ENCODE measurements around the gene ENOSF1.
"Not testable (repeated sequence)": the region's sequence is repeated elsewhere in the genome, so short reads cannot be mapped to it uniquely, and the experiment has no call there.

ENOSF1 gene

DNA sequence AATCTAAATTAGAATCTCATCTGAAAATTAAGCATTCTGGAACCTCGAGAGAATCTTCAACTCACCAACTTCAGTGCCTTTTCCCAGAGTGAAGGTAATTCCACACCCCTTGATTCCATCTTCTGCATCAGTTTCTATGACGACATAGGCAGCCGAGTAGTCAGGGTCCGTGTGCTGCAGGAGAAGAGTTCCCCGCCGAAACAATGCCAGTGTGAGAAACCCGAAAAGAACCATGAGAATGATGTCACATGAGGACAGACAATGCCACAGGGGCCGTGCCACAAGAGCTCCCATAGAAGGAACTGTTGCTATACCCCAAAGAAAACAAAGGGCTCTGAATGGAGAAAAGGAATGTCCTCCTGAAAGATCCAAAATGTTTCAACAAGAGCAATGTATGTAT is 6.0 kb downstream of the ENOSF1 start:
- no peak for DNase-seq (ENCODE audit: low read depth)

GRCh38 chr18:703213-703967 is 9.0 kb downstream of the ENOSF1 start:
- DNase-seq (ENCODE audit: low read depth), result peak; percentile 32

DNA sequence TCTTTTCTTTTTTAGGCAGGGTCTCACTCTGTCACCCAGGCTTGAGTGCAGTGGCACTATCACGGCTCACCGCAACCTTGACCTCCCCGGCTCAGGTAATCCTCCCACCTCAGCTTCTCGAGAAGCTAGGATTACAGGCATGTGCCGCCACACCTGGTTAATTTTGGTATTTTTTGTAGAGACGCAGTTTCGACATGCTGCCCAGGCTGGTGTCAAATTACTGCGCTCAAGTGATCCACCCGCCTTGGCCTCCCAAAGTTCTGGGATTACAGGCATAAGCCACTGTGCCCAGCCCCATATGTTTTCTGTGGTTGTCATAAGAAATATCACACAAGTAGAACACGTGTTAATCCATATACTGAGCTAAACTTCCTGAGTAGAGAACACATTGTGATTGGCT is 14.6 kb downstream of the ENOSF1 start:
- no peak for DNase-seq (ENCODE audit: low read depth)

DNA sequence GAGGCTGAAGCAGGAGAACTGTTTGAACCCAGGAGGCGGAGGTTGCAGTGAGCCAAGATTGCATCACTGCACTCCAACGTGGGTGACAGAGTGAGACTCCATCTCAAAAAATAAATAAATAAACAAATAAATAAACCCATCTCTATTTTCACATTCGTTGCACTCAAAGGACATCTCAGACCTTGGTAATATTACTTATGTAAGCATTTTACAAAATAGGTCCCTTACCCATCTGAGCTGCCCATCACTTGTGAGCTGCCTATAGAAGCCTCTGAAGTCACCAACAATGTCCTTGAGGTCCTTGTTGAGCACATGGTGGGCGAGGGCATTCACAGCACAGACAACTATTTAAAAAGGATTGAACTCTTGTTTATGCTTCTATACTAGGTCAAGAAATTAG is 15.4 kb downstream of the ENOSF1 start:
- no peak for DNase-seq (ENCODE audit: low read depth)

DNA sequence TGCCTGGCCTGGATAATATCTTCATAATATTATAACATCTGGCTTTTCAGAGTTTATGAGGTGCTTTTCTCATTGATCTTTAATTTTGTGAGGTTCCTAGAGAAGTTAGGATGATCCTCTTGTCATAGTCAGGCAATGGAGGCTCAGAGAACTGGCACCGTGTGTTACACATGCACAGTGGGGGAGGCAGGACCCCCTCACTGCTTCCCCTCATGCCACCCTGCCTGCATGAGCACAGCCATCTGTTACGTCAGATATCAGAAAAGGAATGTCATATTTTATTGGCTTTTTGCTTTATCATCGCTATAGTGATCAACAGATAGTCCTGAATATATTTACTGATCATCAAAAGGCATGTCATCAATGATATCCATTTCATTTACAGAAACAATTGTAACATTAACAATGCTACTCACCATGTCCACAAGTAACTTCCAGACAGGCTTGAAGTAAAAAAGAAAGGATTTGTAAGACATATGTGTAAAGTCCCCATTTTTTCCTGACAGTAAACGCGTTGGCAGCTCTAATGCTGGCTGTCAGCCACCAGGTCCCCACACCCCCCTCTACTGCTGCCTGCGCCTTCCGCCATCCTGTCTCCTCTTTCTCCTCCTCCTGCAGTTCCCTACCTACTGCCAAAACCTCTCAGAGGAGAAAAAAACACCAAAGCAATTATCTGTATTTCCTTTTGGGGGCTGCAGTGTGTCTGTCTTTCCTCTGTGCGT is 18.8 kb downstream of the ENOSF1 start:
- no peak for DNase-seq (ENCODE audit: low read depth)

DNA sequence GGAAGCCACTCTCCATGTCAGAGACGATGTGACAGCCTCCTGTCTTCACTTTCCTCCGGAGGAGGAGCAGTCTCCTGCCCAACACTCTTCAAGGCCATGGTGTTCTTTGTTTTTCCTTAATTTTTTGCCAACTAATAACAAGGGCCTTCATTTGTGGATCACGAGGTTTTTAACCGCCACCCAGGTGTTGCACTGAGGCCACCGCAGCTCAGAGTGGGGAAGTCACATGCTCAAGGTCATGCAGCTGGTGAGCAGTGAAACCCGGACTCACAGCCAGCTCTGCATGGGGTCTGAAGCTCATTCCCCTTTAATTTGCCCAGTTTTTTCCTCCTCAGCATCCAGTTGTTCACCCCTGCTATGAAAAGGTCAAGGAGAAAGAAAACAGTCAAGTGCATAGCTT is 19.6 kb downstream of the ENOSF1 start:
- DNase-seq (ENCODE audit: low read depth), result no peak

DNA sequence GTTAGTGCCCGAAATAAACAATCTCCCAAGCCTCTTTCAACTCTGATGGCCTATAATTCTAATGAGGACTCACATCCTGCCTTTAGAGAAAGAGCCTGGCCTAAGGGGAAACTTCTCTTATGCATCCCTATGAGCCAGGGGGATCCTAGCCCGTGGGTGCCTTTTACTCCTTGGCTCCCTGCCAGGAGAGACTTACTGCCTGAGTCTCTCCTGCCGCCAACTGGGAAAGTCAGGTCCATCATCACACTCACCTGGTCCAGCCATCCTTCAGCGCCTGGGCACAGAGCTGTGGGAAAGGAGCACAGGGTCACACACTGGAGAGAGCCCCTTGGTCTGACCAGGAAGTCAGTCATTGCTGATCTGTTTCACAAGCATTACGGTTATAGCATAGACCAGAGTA is 24.1 kb downstream of the ENOSF1 start:
- no peak for DNase-seq (ENCODE audit: low read depth)

GRCh38 chr18:686339-687111 is 25.9 kb downstream of the ENOSF1 start:
- DNase-seq (ENCODE audit: low read depth), result no peak

- no peak for DNase-seq (ENCODE audit: low read depth)
These were observed 27.0 kb downstream of the ENOSF1 start for GRCh38 chr18:685438-685837.

- no peak for DNase-seq (ENCODE audit: low read depth)
These were observed 28.9 kb downstream of the ENOSF1 start for GRCh38 chr18:683531-683930.

DNA sequence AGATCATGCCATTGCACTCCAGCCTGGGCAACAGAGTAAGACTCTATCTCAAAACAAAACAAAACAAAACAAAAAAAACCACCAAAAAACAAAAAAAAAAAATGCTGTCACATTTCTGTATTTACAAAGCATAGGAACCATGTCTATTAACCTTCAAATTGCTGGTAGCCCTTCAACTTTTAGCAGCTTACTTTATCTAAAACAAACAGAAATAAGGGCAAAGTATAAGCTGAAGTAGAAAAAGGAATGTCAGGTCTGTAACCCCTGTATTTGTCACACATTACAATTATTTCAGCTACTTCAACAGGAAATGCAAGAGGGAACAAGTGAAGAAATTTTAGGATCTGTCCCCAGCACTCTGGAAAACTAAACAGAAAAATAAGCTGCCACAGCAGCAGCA is 29.6 kb downstream of the ENOSF1 start:
- no peak for DNase-seq (ENCODE audit: low read depth)

DNA sequence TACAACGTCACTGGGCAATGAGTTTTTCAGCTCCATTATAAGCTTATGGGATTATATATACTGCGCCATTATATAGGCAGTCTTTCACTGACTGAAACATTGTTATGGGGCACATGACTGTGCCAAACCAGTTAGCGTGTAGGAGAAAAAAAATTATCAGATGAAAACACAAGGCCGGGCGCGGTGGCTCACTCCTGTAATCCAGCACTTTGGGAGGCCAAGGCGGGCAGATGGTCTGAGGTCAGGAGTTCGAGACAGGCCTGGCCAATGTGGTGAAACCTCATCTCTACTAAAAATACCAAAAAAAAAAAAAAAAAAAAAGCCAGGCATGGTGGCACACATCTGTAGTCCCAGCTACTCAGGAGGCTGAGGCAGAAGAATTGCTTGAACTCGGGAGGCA is 30.0 kb downstream of the ENOSF1 start:
- DNase-seq (ENCODE audit: low read depth), result not testable (repeated sequence)

DNA sequence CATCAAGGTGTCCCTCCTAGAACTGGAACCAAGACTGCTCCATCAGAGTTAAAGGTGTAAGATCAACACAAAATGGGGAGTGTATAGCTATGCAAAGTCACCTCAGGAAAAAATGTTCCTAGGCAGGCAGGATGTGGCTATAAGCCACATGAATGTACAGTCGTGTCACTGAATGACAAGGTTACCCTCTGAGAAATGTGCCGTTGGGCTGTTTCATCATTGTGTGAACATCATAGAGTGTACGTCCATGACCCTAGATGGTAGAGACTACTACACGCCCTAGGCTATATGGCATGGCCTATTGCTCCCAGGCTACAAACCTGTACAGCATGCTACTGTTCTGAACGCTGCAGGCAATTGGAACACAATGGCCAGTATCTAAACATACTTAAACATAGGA is 30.4 kb downstream of the ENOSF1 start:
- no peak for DNase-seq (ENCODE audit: low read depth)

DNA sequence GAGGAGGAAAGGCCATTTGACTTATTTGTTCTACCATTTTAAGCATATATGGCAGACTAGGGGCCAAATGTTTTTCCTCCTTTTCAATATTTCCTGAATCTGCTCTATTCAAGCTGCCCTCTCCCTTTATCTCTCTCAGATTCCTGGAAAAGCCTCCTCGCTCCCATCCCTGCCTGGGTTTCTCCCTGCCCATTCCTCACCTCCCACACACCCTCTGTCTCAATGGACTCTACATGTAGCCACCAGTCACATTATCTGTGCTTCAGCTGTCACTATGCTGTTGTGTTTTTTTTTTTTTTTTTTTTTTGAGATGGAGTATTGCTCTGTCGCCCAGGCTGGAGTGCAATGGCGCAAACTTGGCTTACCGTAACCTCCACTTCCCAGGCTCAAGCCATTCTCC is 32.0 kb downstream of the ENOSF1 start:
- no peak for DNase-seq (ENCODE audit: low read depth)

DNA sequence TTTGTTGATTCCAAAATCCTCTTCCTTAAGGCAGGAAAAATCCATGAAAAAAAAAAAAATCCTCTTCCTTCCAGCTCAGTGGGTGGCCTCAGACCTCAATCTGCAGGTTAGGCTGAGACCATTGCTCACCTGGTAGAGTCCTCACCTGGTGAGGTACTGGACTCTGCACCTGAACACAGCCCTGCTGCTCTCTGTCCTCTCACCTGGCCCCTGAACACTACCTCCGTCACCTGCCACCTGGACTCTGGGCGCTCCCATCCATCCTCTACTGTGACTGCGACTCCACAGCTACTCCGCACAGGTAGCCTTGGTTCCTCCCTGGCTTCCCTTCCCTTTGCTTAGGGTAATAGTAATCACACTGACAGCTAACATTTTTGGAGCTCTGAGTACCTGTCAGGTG is 32.9 kb downstream of the ENOSF1 start:
- no peak for DNase-seq (ENCODE audit: low read depth)

- DNase-seq (ENCODE audit: low read depth), result no peak
These were observed 33.8 kb downstream of the ENOSF1 start for GRCh38 chr18:678482-679182.

DNA sequence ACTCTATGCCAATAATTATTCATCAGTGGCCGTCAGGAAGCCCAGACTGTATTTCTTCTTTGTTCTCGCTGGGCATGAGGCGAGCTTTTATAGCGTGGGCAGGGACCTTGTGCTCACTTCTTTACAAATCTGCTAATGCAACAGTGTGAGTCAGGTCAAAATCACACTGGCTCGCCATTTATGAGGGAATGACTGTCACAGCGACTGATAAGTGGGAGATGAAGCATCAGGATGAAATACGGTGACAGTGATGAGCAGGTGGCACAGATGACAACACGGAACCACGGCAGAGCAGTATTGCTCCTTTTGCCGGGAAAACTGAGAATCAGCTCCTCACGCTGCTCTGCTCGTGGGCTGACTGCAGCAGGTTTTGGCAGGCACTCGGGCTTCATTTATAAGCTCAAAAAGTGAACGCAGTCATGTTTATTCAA is 34.5 kb downstream of the ENOSF1 start:
- no peak for DNase-seq (ENCODE audit: low read depth)

GRCh38 chr18:677145-677544 is 35.3 kb downstream of the ENOSF1 start:
- no peak for DNase-seq (ENCODE audit: low read depth)

GRCh38 chr18:676736-677135 is 35.7 kb downstream of the ENOSF1 start:
- no peak for DNase-seq (ENCODE audit: low read depth)

DNA sequence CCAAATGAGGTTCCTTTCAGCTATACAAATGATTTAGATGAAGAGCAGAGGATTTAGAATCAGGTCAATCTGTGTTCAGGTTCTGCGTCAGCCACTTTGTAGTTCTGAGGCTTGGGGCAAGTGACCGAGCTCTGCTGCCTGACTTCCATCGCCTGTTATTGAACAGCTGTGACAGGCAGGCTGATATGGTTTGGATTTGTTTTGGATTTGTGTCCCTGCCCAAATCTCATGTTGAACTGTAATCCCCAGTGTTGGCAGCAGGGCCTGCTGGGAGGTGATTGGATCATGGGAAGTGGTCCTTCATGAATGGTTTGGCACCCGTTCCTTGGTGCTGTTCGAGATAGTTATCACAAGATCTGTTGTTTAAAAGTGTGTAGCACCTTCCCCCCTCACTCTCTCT is 36.4 kb downstream of the ENOSF1 start:
- DNase-seq (ENCODE audit: low read depth), result no peak

GRCh38 chr18:675307-675706 is 37.1 kb downstream of the ENOSF1 start:
- DNase-seq (ENCODE audit: low read depth), result no peak

DNA sequence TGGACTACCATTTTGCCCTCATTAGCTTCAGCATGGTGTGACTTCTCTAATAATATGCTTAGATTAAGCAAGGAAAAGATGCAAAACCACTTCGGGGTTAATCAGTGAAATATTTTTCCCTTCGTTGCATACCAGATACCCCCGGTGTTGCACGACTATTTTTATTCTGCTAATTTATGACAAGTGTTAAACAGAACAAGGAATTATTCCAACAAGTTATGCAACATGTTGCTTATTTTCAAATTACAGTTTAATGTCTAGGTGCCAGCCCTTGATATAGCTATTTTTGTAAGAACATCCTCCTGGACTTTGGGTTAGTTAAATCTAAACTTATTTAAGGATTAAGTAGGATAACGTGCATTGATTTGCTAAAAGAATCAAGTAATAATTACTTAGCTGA is 38.7 kb downstream of the ENOSF1 start:
- DNase-seq (ENCODE audit: low read depth), result no peak

Data from GM04504 (cell line).